Stimulated activated CD4-positive, alpha-beta T cell treated with anti-CD3 and anti-CD28 coated beads, Interleukin-15, amount 100 ng/mL, for 24 hours (primary cell): ENCODE data around the gene TMEM209.

ENCODE experiments used
- DNase-seq: peaks from one replicate; pipeline ENCODE4 v3.0.0-alpha.2; 2020

Gene TMEM209

GRCh38 chr7:130118294-130118693 lies 86.9 kb downstream of the TMEM209 start:
- no peak for DNase-seq

DNA sequence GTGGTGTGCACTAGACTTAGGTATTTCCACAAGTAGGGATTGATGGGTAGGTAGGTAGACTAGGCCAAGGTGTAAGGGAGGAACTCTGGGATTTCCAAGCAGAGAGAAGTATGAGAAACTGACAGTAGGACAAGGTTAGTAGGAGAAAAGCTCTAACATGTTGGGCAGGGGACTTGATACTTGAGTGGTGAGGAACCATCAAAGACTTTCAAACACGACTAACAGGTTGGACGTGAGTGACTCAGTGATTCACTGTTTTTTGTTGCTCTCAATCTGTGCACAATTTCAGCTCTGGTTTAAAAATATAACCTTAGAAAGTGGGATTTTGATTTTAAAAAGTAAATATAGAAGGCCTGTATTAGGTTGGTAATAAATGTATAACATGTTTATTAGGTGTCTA lies 90.4 kb downstream of the TMEM209 start:
- no peak for DNase-seq
